Fibroblast of peridontal ligament (primary cell): Measurements from ENCODE around the gene CCDC106.
A peak's percentile ranks its signal among the peaks of the same experiment; 100 is the strongest.

Experiments used
- DNase-seq: peaks from one replicate; pipeline ENCODE4 v3.0.0-alpha.2; 2010; ENCODE audit errors: extremely low read depth

Gene CCDC106

DNA sequence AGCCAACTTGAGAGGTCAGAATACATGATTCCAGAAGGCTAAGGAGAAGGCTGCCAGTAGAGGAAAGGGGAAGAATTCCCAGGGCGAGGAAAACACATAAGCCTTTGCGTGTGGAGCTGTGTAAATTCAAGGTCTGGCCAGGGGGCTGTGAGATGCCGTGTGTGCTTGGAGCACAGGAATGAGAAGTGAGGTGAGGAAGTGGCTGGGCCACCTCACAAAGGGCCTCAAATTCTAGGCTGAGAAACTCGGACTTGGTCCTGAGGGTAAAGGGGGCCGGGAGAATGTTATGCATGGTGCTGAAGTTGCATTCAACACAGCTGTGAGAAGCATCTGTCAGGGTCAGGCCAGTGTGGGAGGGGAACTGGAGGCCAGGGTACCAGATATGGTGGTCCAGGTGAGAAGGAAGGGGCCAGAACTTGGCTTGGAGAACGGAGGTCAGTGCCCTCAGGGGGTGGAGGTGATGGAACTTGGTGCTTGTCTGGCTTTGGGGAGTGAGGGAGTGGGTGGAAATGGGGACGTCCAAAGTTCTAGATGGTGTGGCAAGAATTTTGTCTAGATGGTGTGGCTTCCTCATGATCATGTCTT is 12.1 kb upstream of the CCDC106 start:
- no peak for DNase-seq

DNA sequence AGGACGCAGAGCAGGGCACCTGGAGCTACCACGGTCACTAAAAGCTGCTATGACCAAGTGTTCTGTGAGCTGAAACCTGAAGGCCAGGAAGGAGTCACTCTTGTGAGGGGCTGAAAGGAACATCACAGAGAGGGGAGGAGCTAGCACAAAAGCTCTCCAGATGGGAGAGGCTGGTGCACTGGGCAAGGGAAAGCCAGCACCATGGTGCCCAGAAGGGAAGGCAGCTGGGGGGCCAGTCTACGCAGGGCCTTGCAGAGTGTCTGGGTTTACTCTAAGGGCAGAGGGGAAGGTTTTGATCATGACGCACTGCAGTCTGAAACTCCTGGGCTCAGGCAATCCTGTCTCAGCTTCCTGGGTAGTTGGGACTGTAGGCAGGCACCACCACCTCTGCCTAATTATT is 11.3 kb upstream of the CCDC106 start:
- no peak for DNase-seq

DNA sequence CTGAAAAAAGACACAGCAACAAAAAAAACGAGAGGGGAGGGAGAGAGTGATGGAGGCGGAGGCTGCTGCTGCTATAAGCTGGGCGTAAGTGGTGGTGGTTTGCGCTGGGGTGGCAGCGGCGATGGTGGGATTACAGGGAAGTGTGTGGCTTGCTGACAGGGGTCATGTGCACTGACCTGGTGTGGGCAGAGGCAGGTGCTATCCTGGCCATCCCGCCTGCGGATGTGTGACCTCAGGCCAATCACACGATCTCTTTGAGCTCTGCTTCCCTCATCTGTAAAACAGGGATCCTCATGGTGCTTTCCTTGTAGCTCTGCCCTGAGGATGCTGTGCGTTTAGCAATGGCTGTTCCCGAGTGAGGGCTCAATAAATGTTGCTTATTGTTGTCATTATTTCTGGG is 10.5 kb upstream of the CCDC106 start:
- no peak for DNase-seq

DNA sequence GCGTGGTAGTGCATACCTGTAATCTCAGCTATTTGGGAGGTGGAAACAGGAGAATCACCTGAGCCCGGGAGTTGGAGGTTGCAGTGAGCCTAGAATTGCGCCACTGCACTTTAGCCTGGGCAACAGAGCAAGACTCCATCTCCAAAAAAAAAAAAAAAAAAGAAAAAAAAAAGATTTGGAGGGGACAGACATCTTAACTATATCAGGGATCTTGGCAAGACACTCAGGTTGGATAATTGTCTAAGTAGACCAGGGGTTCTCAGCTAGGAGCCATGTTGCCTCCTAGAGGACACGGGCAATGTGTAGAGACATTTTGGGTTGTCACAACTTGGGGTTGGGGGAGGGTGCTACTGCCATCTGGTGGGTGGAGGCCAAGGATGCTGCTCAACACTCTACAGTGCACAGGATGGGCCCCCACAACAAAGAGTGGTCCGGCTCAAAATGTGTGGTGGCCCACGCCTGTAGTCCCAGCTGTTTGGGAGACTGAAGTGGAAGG is 9.1 kb upstream of the CCDC106 start:
- no peak for DNase-seq

- DNase-seq = peak; percentile 58
Measured at GRCh38 chr19:55640043-55640576, 7.9 kb upstream of the CCDC106 start.

DNA sequence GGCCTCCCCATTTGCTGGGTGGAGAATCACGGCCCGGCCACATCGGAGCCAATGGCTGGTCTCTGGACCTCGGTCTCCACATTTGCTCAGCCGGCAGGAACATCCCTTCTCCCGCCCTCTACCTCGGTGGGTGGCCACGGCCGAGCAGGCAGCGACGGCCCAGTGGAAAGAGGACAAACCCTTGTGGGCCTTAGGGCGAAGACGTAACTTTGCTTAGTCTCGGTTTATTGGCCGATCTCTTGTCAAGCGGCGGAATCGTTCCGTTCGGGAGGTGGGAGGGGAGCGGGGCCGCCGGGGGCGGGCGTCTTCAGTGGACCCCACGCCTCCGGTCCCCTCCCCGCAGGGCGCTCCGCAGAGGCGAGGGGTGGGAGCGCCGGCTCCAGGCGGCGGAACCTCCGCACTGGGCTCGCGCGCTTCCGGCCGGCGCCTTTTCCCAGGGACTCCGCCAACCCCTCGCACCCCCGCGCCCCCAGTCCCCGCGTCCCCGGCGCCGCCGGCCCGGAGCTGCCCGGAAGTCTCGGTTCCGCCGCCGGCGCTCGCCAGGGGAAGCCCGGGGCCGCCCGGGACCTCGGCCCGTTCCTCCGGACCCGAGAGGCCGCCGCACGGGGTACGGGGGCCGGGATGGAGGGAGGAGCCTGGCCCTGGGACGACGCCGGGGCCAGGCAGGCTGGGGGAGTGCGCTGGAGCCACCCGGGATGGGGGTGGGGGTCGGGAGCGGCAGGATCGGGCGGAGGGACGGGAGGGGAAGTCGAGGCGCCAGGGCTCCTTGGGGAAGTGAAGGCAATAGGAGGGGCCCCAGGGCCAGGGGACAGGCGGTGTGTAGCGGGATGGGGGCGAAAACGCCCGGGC is 7.2 kb upstream of the CCDC106 start, which contains the start of gene ZNF580:
TSS of gene ZNF580 (plus strand) at position 426 of the 849 bp plus-strand sequence. CDS start 1,507 bp downstream, outside the sequence.
- DNase-seq = peak; percentile 79

- peak; percentile 26 for DNase-seq
Measured at GRCh38 chr19:55641426-55642152, 6.4 kb upstream of the CCDC106 start.

DNA sequence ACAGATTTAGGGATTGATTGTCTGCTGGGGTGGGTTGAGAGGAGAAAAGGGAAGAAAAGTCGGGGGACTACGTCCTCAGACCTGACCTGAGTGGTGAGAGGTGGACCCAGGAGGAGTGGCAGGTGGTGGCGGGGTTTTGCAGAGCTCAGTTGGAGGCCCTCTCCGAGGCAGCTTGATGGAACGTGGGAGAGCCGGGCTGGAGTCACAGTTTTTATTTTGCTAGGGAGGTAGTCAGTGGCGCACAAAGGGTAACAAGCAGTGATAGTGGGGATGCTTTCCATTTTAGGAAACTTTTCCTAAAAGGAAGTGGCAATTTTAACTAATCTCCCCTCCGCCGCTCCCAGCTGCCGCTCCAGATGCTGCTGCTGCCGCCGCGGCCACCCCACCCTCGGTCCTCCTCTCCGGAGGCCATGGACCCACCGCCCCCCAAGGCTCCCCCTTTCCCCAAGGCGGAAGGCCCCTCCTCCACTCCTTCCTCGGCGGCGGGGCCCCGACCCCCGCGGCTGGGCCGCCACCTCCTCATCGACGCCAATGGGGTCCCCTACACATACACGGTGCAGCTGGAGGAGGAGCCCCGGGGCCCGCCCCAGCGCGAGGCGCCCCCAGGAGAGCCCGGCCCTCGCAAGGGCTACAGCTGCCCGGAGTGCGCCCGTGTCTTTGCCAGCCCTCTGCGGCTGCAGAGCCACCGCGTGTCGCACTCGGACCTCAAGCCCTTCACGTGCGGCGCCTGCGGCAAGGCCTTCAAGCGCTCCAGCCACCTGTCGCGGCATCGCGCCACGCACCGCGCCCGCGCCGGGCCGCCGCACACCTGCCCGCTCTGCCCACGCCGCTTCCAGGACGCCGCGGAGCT is 5.6 kb upstream of the CCDC106 start:
- no peak for DNase-seq

DNA sequence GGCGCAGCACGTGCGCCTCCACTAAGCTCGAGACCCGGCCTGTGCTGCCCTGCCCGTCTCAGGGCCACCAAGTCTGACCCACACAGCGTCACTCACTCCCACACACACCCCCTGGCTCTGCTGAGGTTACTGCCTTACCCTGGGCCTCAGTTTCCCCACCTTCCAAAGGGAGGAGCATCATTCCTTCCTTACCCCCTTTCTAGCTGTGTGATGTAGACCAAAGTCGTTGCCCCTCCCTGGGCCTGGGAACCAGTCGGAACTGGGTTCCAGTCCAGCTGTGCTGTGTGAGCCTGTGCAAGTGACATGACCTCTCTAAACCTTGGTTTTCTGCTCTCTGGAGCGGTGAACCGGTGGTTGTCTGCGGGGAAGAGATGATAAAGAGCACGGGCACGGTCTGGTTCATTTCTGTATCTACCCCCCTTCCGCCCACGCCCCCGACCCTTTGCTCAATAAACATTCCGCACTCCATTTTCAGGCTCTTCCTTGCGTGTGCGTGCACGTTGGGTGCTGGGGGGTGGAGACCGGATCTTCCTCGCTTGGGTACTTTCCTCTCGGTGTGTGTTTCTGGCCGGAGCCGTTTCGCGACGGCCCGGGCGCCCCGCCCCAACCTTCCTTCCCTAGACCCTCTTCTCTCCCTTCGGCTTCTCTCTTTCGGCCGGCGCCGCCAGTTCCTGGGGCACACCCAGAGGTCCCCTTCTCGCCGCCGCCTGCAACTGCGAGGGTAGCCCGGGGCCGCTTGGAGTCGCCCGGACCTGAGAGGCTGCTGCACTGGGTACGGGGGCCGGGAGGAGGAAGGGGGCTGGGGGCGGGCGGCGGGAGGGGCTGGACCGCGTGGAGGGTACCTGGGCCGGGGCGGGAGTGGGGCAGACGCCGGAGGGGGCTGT is 4.8 kb upstream of the CCDC106 start, which contains the start of gene ZNF581:
TSS of gene ZNF581 (plus strand) at position 647 of the 884 bp plus-strand sequence. CDS start 923 bp downstream, outside the sequence.
- peak; percentile 67 for DNase-seq

DNA sequence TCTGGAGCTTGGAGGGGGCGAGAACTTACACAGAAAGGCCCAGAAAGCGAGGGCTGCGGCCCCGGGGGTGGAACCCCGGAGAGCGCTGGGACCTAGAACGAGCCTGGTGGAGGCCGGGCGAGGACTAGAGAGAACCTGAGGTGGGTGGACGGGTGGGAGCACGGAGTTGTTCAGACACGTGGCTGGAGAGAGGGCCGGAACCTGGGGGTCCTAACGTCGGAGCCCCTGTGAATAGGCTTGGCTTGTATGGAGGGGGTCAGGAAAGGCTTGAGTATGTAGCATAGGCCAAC is 4.2 kb upstream of the CCDC106 start:
- DNase-seq = no peak

DNA sequence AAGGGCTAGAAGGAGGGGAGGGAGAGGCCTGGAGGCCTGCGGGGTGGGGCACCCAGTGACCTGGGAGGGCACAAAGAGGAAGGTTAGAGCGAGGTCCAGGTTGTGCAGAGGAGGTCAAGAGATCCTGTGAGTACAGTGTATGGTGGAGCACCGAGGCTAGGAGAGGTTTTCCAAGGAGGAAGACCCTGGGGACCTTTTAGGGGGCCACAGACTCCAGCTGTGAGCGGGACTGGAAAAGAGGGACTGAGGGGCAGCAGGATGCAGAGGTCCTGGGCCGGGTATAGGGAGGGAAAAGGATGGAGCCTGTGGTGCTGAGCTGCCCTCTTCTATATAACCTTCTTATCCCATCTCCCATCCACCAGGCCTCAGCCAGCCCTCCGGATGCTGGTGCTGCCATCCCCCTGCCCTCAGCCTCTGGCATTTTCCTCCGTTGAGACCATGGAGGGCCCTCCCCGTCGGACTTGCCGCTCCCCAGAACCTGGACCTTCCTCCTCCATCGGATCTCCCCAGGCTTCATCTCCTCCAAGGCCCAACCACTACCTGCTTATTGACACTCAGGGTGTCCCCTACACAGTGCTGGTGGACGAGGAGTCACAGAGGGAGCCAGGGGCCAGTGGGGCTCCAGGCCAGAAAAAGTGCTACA is 3.7 kb upstream of the CCDC106 start:
- DNase-seq = no peak

DNA sequence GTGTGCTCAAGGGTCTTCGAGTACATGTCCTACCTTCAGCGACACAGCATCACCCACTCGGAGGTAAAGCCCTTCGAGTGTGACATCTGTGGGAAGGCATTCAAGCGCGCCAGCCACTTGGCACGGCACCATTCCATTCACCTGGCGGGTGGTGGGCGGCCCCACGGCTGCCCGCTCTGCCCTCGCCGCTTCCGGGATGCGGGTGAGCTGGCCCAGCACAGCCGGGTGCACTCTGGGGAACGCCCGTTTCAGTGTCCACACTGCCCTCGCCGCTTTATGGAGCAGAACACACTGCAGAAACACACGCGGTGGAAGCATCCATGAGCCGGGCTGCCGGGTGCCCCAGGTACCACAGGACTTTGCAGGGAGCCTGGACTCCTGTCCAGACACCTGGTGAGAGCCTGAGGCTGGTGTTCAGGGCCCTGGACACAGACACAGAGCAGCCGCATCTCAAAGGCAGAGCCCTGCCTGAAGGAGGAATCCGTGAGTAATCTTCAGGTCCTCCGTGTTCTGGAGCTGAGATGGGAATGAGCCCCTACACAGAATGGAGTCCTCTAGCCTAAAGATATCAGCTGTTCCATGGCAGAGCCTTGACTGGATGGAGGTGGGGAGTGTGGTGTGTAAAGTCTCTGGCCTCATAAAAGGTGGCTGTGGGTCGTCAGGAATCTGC is 3.0 kb upstream of the CCDC106 start:
- no peak for DNase-seq

GRCh38 chr19:55645512-55645881 is 2.5 kb upstream of the CCDC106 start:
- DNase-seq = no peak

- no peak for DNase-seq
Measured at GRCh38 chr19:55646889-55647731, 902 bp upstream of the CCDC106 start.

DNA sequence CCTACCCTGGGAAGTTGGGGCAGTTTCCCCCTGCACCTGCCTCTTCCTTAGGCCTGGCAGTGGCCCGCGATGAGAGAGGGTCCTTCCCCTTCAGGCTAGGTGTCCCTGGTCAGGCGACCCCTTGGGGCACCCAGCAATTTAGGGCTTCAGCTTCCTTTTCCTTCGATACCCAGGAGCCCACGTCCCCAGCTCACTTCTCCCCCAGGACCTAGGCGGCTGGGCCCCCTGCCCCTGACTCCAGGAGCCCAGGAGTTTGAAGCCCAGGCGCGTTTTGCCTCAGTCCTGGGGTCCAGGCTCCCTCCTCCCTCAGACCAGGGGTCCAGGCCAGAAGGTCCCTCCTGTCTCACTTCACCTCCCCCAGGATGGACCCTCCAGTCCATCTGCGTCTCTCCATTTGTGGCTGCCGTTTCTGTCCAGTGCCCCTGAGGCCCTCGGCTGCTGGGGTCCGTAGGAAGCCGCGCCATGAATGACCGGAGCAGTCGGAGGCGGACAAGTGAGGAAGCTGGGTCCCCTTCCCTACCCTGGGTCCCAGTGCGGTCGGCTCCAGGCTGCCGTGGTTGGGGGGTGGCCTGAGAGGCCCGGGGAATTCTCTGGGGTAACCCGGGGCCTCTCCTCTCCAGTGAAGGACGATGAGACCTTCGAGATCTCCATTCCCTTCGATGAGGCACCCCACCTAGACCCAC is 714 bp downstream of the CCDC106 start:
- no peak for DNase-seq

DNA sequence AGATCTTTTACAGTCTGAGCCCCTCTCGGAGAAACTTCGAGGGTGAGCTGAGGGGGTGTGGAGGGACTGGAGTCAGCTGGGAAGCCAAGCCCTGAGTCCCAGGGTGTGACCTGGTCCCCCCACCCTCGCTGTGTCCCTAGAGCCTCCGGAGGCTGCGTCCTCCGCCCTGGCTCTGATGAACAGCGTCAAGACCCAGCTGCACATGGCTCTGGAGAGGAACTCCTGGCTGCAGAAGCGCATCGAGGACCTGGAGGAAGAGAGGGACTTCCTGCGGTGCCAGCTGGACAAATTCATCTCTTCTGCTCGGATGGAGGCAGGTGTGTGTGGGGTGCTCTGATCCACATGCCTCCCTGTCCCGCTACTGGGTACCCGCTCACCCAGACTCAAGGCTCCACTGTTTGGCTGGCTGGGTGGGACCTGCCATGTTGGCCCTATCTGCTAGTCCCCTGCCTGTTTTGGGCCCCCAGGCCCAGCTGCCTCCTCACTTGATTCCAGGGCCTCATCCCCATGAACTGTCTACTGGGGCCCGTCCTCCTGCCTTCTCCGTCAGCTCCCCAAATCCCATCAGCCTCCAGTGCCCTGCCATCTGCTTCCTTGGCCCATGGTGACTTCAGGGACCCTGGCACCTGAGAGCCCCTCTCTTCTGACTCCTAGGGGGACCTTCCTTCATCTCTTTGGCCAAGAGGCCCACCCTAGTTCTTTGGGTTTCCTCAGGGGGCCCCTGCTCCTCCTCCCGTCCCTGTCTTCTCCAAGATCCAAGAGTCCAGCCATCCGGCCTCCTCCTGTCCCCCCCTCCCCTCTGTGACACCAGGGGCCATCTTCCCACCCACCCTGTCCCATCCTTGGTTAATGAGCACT is 1.5 kb downstream of the CCDC106 start:
- DNase-seq = no peak

GRCh38 chr19:55650126-55650557 is 2.1 kb downstream of the CCDC106 start:
- no peak for DNase-seq
